ENCODE measurements around the gene MMAB. TPM values are rescaled to one million over a fixed set of nuclear protein-coding genes. Genes with fewer than 3 reads are reported as not detected.
"Not testable (repeated sequence)": the region's sequence is repeated elsewhere in the genome, so short reads cannot be mapped to it uniquely, and the experiment has no call there.

The MMAB gene
- polyA plus RNA-seq, 3 donors, result 31.4 to 52.3 (median 37.1) TPM

DNA sequence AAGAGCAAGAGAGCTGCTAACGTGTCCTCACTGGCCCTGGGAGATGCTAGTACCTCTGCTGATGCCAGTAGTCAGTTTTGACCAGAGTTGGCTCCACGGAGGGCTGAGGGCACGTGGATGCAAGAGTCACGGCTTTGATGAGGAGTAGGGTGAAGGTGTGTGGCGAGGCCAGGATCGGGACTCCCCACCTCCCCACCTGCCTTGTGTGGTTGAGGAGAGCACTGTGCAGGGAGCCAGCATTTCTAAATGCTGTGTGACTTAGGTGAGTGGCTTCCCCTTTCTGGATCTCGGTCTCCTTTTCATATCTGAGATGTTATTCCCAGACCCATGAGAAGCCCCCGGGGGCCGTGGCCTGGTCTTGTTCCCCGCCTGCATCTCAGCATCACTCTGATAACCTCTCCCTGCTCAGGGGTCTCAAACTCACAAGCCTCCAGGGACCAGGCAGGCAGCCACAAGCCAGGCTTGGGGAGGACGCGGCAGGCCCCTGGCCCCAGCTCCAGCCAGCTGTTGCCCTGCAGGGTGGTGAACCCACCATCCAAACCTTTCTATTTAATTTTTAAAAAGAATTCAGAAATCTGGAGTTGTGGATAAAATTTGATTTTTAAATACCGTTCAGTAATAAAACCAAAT, 32.4 kb upstream of the MMAB start:
- WGBS, 3 donors, result 81 to 87% (median 86%) methylated on average over 13 of the region's 13 CpGs

DNA sequence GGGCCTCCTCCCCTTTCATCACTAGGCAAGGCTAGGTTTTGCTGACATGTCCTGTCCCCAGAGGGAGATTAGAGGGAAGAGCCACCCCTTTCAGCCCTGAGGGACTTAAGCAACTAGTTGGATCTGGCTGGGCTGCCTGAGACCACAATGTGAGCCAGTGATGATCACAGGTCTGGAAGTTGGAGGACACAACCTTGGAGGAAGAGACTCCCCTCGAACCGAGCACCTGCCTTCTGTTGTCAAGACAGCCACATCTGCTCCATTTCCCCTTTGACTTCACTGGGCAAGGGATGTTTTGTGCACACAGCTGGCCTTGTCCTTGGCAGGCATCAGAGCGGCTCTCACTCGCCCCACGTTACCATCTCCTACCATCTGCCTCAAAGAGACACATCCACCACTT, 31.7 kb upstream of the MMAB start:
- WGBS, 3 donors, result 67 to 71% (median 68%) methylated on average over 5 of the region's 5 CpGs
- H3K27ac ChIP-seq (ENCODE audit: low read depth, low read length), result no peak overlapping the region

More for the DNA sequence above, 32.4 kb upstream of the MMAB start:
- no peak overlapping the region for H3K27ac ChIP-seq (ENCODE audit: low read depth, low read length)

DNA sequence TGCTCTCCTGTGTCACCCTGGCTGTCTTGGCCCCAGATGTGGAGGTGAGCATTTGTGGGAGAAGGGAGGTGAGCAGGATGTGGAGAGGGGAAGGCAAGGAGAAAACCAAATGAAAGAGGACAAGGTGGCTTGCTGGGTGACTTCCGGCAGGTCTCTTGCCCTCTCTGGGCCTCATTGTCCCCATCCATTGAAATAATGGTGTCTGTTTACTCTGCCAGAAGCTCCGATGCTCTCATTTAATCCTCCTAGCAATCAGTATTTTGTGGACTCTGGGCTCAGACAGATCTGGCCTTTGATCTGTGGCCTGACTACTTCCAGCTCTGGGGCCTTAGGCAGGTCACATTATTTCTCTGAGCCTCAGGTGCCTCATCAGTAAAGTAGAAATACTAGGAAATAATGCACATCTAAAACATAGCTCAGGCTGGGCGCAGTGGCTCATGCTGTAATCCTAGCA, 30.9 kb upstream of the MMAB start:
- 89 to 95% (median 93%) methylated on average over 3 of the region's 3 CpGs for WGBS, 3 donors
- no peak overlapping the region for H3K27ac ChIP-seq (ENCODE audit: low read depth, low read length)

DNA sequence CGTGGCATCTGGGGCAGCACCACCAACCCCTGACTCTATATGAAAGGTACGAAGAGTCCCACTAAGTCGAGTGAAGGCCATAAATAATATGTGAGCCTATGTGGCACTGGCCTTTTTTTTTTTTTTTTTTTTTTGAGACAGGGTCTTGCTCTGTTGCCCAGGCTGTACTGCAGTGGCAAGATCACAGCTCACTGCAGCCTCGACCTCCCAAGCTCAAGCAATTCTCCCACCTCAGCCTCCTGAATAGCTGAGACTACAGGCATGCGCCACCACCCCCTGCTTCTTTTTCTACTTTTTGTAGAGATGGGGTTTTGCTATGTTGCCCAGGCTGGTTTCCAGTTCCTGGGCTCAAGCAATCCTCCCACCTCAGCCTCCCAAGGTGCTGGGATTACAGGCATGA, 28.8 kb upstream of the MMAB start:
- WGBS, 3 donors, result 85 to 92% (median 90%) methylated on average over 5 of the region's 5 CpGs

DNA sequence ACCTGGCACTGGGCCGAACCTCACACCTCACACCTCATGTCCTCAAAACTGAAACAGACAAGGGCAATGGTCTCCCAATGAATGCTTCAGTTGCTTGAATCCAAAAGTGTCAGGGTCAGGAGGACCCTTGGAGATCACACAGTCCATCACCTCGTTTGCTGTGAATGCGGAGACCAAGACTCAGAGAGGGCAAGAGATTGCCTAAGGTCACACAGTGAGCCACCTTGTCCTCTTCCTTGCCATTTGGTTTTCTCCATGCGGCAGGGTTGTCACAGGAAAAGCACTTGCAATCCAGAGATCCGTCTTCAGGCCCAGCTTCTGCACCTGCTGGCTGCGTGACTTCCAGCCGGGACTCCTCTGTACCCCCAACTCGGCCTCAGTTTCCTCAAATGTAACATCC, 28.3 kb upstream of the MMAB start:
- WGBS, 3 donors, result 84 to 90% (median 88%) methylated on average over 8 of the region's 8 CpGs
- H3K27ac ChIP-seq (ENCODE audit: low read depth, low read length), result no peak overlapping the region

More for the DNA sequence above, 28.8 kb upstream of the MMAB start:
- not testable (repeated sequence) for H3K27ac ChIP-seq (ENCODE audit: low read depth, low read length)

DNA sequence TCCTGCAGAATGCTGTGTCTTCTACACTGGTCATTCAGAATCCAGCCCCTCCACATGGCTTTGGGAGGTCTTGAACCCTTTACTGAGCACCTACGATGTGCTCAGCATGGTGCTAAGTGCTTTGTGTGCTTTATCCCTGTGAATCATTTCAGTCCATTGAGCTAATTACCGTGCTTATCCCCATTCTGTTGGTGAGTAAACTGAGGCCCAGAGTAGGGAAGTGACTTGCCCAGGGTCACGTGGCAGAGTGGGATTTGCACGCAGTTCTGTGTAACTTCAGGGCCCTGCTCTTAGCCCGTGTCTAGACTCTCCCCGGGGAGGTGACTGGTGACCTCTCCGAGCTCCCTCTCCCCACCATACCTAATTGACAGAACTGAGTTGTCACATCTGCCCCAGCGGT, 27.7 kb upstream of the MMAB start:
- H3K27ac ChIP-seq (ENCODE audit: low read depth, low read length), result no peak overlapping the region
- 84 to 91% (median 89%) methylated on average over 8 of the region's 8 CpGs for WGBS, 3 donors

DNA sequence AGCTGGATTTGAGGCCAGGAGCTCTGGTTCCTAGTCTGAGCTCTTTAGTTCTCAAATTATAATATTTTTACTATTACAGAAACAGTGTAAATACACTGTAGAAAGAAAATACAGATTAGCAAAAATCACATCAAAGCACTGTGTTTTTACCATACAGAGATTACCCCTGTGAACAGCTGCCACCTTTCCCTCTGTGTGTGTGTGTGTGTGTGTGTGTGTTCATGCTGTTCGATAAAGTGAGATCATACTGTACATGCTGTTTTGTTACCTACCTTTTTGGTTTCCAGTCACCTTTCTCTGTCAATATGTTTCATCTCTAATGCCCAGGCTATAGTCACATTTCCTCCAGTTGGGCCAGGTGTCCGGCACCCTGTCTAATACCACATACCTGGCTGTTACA, 27.2 kb upstream of the MMAB start:
- WGBS, 3 donors, result 68 to 95% (median 88%) methylated on average over 2 of the region's 2 CpGs
- no peak overlapping the region for H3K27ac ChIP-seq (ENCODE audit: low read depth, low read length)

DNA sequence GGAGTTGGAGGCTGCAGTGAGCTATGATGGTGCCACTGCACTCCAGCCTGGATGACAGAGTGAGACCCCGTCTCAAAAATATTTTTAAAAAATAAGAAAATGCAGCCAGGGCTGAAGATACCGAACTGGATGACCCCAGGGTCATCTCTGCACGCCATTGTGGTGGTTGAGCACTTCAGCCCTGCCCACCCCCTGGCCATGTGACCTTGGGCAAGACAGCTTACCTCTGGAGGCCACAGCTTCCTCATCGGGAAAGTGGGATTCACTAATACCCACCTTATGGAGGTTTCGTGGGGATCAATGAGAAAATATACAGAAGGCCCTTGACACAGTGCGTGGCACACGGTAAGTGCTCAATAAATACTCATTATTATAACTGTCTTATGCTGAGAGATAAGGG, 25.8 kb upstream of the MMAB start:
- 74 to 89% (median 82%) methylated on average over 7 of the region's 7 CpGs for WGBS, 3 donors

DNA sequence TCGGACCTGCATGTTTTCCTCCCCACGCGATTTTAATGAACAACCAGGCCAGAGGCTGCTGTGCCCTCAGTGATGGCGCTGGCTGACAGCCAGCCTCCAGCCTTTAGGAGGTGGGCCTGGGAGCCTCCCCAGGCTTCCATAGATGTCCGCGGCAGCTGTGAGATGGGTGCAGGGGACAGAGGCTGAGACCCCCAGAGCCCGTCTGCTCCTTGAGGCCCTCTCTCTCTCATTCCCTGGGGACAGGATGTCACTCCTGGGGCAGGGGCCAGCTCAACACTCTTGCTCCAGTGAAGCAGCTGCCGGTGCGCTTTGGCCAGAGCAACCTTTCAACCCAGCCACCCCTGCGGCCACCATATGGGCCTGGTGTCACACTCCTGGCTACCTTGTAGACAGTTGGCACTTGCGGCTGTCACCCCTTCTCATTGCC, 25.1 kb upstream of the MMAB start:
- no peak overlapping the region for H3K27ac ChIP-seq (ENCODE audit: low read depth, low read length)
- WGBS, 3 donors, result 73 to 82% (median 79%) methylated on average over 11 of the region's 11 CpGs

More for the DNA sequence above, 25.8 kb upstream of the MMAB start:
- no peak overlapping the region for H3K27ac ChIP-seq (ENCODE audit: low read depth, low read length)

DNA sequence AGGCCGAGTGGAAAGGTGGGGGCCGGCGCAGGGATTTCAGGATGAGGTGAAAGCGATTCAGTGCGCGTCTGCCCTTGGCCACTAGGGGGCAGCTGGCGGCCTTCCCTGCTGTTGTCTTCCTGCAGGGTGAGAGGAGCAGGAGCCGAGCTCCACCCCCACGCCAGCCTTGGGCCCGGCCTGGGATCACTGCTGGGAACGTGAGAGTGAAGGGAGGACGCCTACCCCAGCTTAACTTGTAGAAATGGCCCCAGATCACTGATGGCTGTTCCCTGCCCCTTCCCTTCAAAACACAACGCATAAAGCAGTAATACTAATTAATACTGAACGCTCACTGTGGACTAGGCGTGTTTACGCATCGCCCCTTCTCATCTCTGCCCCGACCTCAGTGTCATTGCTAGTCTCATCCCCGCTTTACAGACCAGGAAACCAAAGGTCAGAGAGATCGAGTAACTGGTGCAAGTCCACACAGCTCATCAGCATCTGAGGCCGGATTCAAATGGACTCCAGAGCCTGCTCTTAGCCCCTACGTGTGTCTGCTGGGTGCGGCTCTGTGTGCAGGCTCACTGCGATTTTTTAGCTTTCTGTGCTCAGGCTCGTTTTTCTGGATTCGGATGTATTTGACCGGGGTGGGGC, 24.6 kb upstream of the MMAB start:
- H3K27ac ChIP-seq (ENCODE audit: low read depth, low read length), result no peak overlapping the region
- WGBS, 3 donors, result 37 to 43% (median 38%) methylated on average over 27 of the region's 27 CpGs

DNA sequence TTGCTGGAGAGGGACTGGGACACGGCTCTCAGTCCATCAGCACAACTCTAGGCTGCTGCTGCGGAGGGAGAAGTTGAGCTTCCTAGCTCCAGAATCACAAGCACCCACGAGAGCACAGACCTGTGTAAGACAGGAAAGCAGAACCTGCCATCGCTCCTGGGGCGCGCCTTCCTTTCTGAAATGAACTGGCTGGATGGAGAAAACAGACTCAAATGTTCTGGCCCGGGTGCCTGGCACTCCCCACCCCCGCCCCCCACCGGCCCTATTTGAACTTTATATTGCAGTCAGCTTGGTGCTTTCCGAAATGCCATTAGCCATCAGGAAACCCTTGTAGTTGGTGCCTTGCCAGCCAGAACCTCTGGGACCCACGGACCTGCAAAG, 24.1 kb upstream of the MMAB start:
- no peak overlapping the region for H3K27ac ChIP-seq (ENCODE audit: low read depth, low read length)
- 41 to 43% (median 43%) methylated on average over 11 of the region's 11 CpGs for WGBS, 3 donors

DNA sequence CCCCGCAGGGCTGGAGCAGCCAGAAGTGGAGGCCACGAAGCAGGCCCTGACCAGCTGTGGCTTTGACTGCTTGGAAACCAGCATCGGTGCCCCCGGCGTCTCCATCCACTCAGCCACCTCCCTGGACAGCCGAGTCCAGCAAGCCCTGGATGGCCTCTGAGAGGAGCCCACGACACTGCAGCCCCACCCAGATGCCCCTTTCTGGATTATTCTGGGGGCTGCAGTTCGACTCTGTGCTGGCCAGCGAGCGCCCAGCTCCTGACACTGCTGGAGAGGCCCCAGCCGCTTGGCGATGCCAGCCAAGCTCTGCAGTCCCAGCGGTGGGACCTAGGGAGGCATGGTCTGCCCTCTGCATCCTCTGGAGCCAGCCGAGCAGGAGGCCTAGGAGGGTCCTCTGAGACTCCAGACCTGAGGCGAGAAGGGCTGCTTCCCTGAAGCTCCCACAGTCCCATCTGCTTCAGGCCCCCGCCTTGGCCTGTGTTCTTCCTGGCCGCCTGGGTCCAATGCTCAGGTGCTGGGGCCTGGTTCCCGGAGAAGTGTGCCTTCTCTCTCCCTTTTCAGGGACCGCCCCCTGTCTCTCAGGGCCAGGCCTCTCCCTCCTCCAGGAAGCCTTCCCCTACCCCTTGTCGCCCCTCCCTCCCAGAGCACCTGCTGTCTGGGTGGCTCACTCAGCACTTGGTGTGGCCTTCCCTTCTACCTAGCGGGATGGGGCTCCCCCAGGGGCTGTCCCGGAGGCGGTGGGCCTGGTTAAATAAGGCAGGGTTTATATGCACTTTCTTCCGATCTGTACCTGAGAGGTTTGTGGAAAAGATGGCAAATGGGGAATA, 23.3 kb upstream of the MMAB start:
- WGBS, 3 donors, result 90 to 92% (median 92%) methylated on average over 22 to 24 of the region's 24 CpGs

DNA sequence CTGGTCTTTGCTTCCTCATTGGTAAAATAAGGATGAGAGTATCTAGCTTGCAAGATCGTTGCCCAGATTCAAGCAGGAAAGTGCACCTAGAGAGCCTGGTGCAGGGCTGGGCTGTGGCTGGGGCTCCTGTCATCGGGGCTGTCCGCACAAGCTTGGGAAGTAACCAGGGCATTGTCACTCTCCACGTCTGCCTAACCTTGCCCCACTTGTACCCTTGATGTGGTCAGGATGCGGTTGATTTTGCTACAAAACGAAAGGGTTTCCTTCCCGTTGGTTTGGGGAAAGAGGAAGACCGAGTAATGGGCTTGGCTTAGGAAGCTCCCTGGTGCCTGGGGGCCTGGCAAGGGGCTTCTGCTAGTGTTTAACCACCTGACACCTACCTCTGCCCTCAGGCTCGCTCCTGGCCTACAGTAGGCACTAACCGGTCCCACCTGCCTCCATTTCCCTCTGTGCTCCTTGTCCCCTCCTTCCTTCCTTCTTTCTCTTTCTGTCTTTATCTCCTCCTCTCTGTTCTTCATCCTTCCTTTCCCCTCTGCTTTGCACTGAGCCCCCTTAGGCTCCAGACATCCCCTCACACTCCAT, 22.1 kb upstream of the MMAB start:
- H3K27ac ChIP-seq (ENCODE audit: low read depth, low read length), result no peak overlapping the region
- 47 to 74% (median 60%) methylated on average over 10 of the region's 10 CpGs for WGBS, 3 donors

More for the DNA sequence above, 23.3 kb upstream of the MMAB start:
- no peak overlapping the region for H3K27ac ChIP-seq (ENCODE audit: low read depth, low read length)

DNA sequence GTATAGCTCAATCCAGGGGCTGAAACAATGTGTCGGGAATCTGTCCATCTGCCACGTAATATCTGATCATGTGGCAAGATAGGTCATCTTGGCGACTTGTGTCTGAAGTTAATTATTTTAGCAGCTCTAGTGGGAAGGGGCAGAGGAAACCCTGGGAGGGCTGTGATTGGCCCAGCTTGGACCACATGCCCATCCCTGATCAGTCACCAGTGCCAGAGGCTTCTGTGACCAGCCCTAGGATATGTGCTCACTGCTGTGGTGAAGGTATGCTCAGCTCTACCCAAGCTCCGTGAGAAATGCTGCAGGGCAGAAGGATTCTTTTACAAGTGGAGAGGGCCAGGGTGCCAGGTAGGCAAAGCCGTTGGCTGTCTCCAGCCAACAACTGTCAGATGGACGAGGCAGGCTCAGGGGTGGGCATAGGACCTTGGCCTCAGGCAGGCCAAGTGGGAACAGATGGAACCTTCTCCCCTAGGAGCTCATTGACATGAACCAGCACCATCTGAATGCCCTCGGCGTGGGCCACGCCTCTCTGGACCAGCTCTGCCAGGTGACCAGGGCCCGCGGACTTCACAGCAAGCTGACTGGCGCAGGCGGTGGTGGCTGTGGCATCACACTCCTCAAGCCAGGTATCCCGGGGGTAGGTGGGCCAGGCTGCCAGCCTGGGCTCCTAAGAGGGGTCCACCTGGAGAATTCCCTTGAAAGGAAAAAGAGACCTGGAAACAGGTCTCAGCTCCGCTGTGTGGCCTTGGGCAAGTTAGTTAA, 21.4 kb upstream of the MMAB start:
- no peak overlapping the region for H3K27ac ChIP-seq (ENCODE audit: low read depth, low read length)
- 83 to 89% (median 86%) methylated on average over 15 of the region's 15 CpGs for WGBS, 3 donors

DNA sequence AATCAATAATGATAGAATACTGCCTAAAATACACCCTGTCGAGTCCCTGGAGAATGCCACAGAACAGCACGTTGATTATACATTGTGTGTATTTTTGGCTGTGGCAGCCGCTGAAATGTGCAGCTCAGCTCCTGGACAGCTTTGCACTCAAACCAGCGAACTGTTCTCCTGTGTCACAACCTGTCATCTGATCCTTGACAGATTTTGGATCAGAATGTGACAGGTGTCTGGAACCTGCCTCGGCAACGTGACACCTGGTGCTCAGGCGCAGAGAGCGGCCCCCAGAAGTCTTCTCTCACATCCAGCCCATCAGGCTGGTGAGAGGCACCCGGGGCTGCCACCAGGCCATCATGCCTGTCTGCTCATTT, 19.6 kb upstream of the MMAB start:
- H3K27ac ChIP-seq (ENCODE audit: low read depth, low read length), result no peak overlapping the region
- WGBS, 3 donors, result 84 to 89% (median 88%) methylated on average over 9 of the region's 9 CpGs

DNA sequence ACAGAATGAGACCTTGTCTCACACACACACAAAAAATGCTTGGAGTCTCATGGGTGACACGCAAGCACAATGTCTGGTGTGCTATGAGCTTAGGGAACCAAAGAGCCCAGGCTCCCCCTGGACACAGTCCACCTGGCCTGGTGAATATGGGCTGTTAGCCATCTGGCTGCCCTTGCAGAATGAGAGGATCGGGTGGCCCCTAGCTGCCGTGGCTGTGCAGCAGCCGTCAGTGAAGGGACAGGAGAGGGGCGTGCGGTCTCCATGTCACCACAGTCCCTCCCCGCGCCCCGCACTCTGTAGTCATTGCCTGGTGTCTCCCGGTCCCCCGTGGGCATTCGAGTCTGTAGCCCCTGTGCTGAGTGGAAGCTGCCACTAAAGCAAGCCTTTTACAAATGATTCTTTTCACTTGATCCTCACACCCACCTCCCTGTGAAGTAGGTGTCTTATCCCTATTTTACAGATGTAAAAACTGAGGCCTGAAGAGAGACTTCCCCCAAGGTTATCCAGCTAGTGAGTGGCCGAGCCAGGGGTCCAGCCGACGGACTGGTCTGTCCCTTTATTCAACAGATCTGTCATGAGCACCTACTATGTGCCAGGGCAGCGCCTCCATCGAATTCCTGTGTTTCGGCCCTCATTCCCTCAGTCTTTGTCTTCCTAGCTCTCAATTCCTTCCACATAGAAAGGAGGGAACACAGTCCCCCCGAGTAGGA, 19.0 kb upstream of the MMAB start:
- 84 to 89% (median 88%) methylated on average over 19 of the region's 19 CpGs for WGBS, 3 donors

DNA sequence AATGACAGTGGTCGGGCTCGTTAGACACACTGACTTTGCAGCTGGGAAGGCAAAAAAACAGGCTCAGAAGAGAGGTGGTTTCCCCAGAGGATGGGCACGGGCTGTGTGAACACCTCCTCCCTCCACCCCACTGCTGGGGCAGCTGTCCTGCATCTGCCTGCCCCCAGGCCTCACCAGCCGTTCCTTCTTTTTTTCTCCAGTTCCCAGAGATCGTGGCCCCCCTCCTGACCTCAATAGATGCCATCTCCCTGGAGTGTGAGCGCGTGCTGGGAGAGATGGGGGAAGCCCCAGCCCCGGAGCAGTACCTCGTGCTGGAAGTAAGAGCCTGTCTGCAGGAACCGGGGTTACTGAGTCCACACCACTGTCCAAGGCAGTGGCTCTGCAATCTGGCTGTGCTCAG, 17.7 kb upstream of the MMAB start:
- no peak overlapping the region for H3K27ac ChIP-seq (ENCODE audit: low read depth, low read length)
- WGBS, 3 donors, result 76 to 82% (median 82%) methylated on average over 10 of the region's 10 CpGs

More for the DNA sequence above, 19.0 kb upstream of the MMAB start:
- H3K27ac ChIP-seq (ENCODE audit: low read depth, low read length), result no peak overlapping the region

DNA sequence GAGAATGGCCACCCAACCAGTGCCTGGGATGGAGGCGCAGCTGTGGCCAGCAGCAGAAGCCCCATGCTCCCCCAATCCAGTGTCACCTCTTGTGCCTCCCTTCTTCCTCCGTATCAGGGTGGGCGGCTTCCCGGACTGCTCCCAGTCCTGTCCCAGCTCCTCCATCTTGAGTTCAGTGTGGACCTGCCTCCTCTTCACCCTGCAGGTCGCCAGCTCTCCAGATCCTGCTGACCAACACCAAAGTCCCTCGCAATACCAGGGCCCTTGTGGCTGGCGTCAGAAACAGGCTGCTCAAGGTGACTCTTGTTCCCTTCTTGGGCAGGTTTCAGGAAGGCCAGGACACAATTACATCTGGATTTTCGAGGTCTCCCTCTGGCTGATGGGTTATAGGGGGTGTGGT, 17.3 kb upstream of the MMAB start:
- WGBS, 3 donors, result 90 to 93% (median 92%) methylated on average over 8 of the region's 8 CpGs
- no peak overlapping the region for H3K27ac ChIP-seq (ENCODE audit: low read depth, low read length)

Data from adipose tissue (tissue), 3 donors.